H1 (cell line): ENCODE results near the gene HTR2C. TPM values are rescaled to one million over a fixed set of nuclear protein-coding genes. Genes with fewer than 3 reads are reported as not detected.

Experiments used
- microRNA counts: library from miRNA; unstranded; fragments of <30 nt; microRNA quantifications from one replicate; lab custom pipeline; 2015
- microRNA-seq, 2 experiments: library from miRNA; unstranded; fragments of <30 nt; microRNA quantifications; one replicate each; pipeline versions ENCODE4 to v1.2.0, GENCODE V29; 2016 to 2020; ENCODE audit warnings: borderline microRNAs expressed in 2 of 2, borderline number of aligned reads in 2 of 2, borderline replicate concordance in 1 of 2
- polyA plus RNA-seq, 7 experiments: library from polyadenylated mRNA; depleted of rRNA in 3 of 7; stranded (reverse) in 5 of 7; unstranded in 2 of 7; fragments of >200 nt in 5 of 7; fragments of 200-250 nt in 2 of 7; gene quantifications; 1 replicate in 5 of 7; 2 replicates in 1 of 7; 4 replicates in 1 of 7; pipeline versions ENCODE4 v1.2.1 to v1.2.3, GENCODE V29; 2011 to 2013; ENCODE audit warnings: missing spikeins in 2 of 7, mixed read lengths in 2 of 7
- small RNA-seq: library from polyadenylated mRNA; stranded (forward); fragments of <200 nt; extraction: miRNeasy Mini kit (QIAGEN cat#:217004); gene quantifications from one replicate; pipeline ENCODE3, GENCODE V24; 2013; ENCODE audit not compliant: insufficient read depth
- total RNA-seq: library from RNA; stranded (reverse); fragmentation: NEBNext Ultra II Directional; extraction: Animal tissue kit (Norgen Biotek cat#: 25700); gene quantifications from 2 replicates; pipeline ENCODE4 v1.2.1, GENCODE V29; 2021

Gene HTR2C
- total and polyA plus RNA-seq, 2 of the 8 experiments (the other 6 are each of a cell fraction or from before 2014, with no cell fraction given), result 1.7 to 2.0 TPM

MicroRNA genes within 50 kb of the gene (microRNA counts, 767-probe panel; counts per million panel counts)
- microRNA hsa-miR-1264 (lab: Ali Mortazavi, UCI) (879 counts per million, percentile 95 among the panel's probes with 10 or more counts), microRNA hsa-miR-1298 (lab: Ali Mortazavi, UCI) (879 counts per million, percentile 95 among the panel's probes with 10 or more counts), microRNA hsa-miR-1911-5p (lab: Ali Mortazavi, UCI) (879 counts per million, percentile 95 among the panel's probes with 10 or more counts), microRNA hsa-miR-1912 (lab: Ali Mortazavi, UCI) (879 counts per million, percentile 95 among the panel's probes with 10 or more counts), microRNA hsa-miR-448 (lab: Ali Mortazavi, UCI) (879 counts per million, percentile 95 among the panel's probes with 10 or more counts), microRNA hsa-miR-764 (lab: Ali Mortazavi, UCI) (879 counts per million, percentile 95 among the panel's probes with 10 or more counts)

Small RNAs within 50 kb of the gene (microRNA-seq; reads per million reads assigned to microRNA genes)
- gene MIR1264, result 3.5 to 9.4 reads per million in 2 experiments
- 120 to 144 reads per million in 2 experiments for gene MIR1298
- 20.9 to 32.5 reads per million in 2 experiments for gene MIR1911
- 44.1 to 54.0 reads per million in 2 experiments for gene MIR1912
- 3.9 to 17.7 reads per million in 2 experiments for gene MIR448
- 0 to 0.46 reads per million in 2 experiments for gene MIR764

Small RNAs within 50 kb of the gene (small RNA-seq; reads per million reads assigned to genes)
- not detected for gene AL355812.1
- 12.7 reads per million, percentile 86 among the genes with 10 or more reads in this experiment for gene MIR1264
- 683 reads per million, percentile 99 among the genes with 10 or more reads in this experiment for gene MIR1298
- 28.6 reads per million, percentile 94 among the genes with 10 or more reads in this experiment for gene MIR1911
- 10.8 reads per million, percentile 83 among the genes with 10 or more reads in this experiment for gene MIR1912
- gene MIR448, result 213 reads per million, percentile 98 among the genes with 10 or more reads in this experiment
- gene MIR764, result 1.4 reads per million
- not detected for gene SNORA35
